GM23338 (cell line): ENCODE measurements around the gene MMP25. TPM values are rescaled to one million over a fixed set of nuclear protein-coding genes. Genes with fewer than 3 reads are reported as not detected.

ENCODE experiments used
- ATAC-seq: fragments of 200-7000 bp; cut with Tn5 transposase; 3 replicates; pipeline ENCODE4 v1.9.1; 2020
- DNase-seq: peaks from one replicate; pipeline ENCODE4 v3.0.0-alpha.2; 2015; ENCODE audit warnings: low spot score
- H2AFZ ChIP-seq: fragments of 200-600 bp; sonication (generic); 2 replicates; pipeline ENCODE4 v1.8.0; 2016; ENCODE audit warnings: antibody characterized with exemption, mild to moderate bottlenecking, moderate library complexity
- H3F3A ChIP-seq: fragments of 200-600 bp; sonication (generic); replicated peaks from 2 replicates; pipeline ENCODE4 v1.8.0; 2017; ENCODE audit warnings: antibody characterized with exemption, mixed run types, low read depth
- H3K27ac ChIP-seq: fragments of 200-600 bp; sonication (generic); 2 replicates; pipeline ENCODE4 v1.6.1; 2016; ENCODE audit warnings: low read depth
- H3K27me3 ChIP-seq: fragments of 200-600 bp; sonication (generic); 2 replicates; pipeline ENCODE4 v1.8.0; 2016; ENCODE audit warnings: mild to moderate bottlenecking, mixed run types, moderate library complexity; ENCODE audit not compliant: insufficient read depth
- H3K36me3 ChIP-seq: fragments of 200-600 bp; sonication (generic); 2 replicates; pipeline ENCODE4 v1.8.0; 2016; ENCODE audit warnings: mild to moderate bottlenecking; ENCODE audit not compliant: insufficient read depth
- H3K4me1 ChIP-seq: fragments of 200-600 bp; sonication (generic); 2 replicates; pipeline ENCODE4 v1.8.0; 2016; ENCODE audit warnings: mild to moderate bottlenecking, moderate library complexity; ENCODE audit not compliant: insufficient read depth
- H3K4me2 ChIP-seq: fragments of 200-600 bp; sonication (generic); 2 replicates; pipeline ENCODE4 v1.7.1; 2017; ENCODE audit warnings: mixed run types
- H3K4me3 ChIP-seq: fragments of 200-600 bp; sonication (generic); 2 replicates; pipeline ENCODE4 v1.6.1; 2016; ENCODE audit warnings: mixed run types
- H3K79me2 ChIP-seq: fragments of 200-600 bp; sonication (generic); replicated peaks from 2 replicates; pipeline ENCODE4 v1.8.0; 2017; ENCODE audit warnings: mild to moderate bottlenecking; ENCODE audit not compliant: insufficient read depth
- H3K9me2 ChIP-seq: fragments of 200-600 bp; sonication (generic); 2 replicates; pipeline ENCODE4 v1.8.0; 2017; ENCODE audit not compliant: insufficient read depth
- H4K20me1 ChIP-seq: fragments of 200-600 bp; sonication (generic); replicated peaks from 2 replicates; pipeline ENCODE4 v1.8.0; 2017; ENCODE audit warnings: mild to moderate bottlenecking; ENCODE audit not compliant: insufficient read depth
- H3K27ac Mint-ChIP-seq: 2 replicates; pipeline ENCODE4 v1.8.0; 2020; ENCODE audit warnings: inconsistent platforms, mild to moderate bottlenecking, moderate library complexity, mixed read lengths
- H3K27me3 Mint-ChIP-seq: 3 replicates; pipeline ENCODE4 v1.8.0; 2022; ENCODE audit warnings: low read depth, mild to moderate bottlenecking, moderate library complexity, mixed read lengths, inconsistent platforms; ENCODE audit not compliant: insufficient read depth, poor library complexity
- H3K36me3 Mint-ChIP-seq: 3 replicates; pipeline ENCODE4 v1.8.0; 2021; ENCODE audit warnings: low read depth, mild to moderate bottlenecking, inconsistent platforms, moderate library complexity, mixed read lengths
- H3K4me1 Mint-ChIP-seq: 3 replicates; pipeline ENCODE4 v1.8.0; 2020; ENCODE audit warnings: mild to moderate bottlenecking, inconsistent platforms, mixed read lengths
- H3K4me3 Mint-ChIP-seq: 3 replicates; pipeline ENCODE4 v1.8.0; 2021; ENCODE audit warnings: moderate library complexity, mild to moderate bottlenecking, inconsistent platforms, mixed read lengths
- H3K9me3 Mint-ChIP-seq: 3 replicates; pipeline ENCODE4 v1.8.0; 2020; ENCODE audit warnings: moderate library complexity, mild to moderate bottlenecking, inconsistent platforms, mixed read lengths
- CREB1 ChIP-seq: fragments of 250-450 bp; sonication (Bioruptor Pico); IDR thresholded peaks from 2 replicates; pipeline ENCODE4 v1.5.0; 2020; ENCODE audit warnings: low read depth, mild to moderate bottlenecking, moderate library complexity
- EZH2 ChIP-seq: fragments of 200-600 bp; sonication (generic); IDR thresholded peaks from one replicate; pipeline ENCODE4 v1.8.0; 2017; ENCODE audit warnings: antibody characterized with exemption, mild to moderate bottlenecking, low read depth; ENCODE audit not compliant: unreplicated experiment
- EZH2phosphoT487 ChIP-seq: fragments of 200-600 bp; sonication (generic); IDR thresholded peaks from one replicate; pipeline ENCODE4 v1.8.1; 2018; ENCODE audit warnings: antibody characterized with exemption; ENCODE audit not compliant: unreplicated experiment
- JUNB ChIP-seq: IDR thresholded peaks from one replicate; pipeline ENCODE4 v1.6.1; 2016; ENCODE audit warnings: antibody characterized with exemption; ENCODE audit not compliant: unreplicated experiment
- NANOG ChIP-seq: IDR thresholded peaks from 2 replicates; pipeline ENCODE4 v1.6.1; 2016; ENCODE audit warnings: antibody characterized with exemption, borderline replicate concordance
- POLR2AphosphoS5 ChIP-seq: IDR thresholded peaks from 2 replicates; pipeline ENCODE4 v1.6.1; 2016; ENCODE audit warnings: antibody characterized with exemption, low read depth
- ZNF114 ChIP-seq: fragments of 250-450 bp; sonication (Bioruptor Pico); IDR thresholded peaks from 2 replicates; pipeline ENCODE4 v1.5.0; 2020; ENCODE audit warnings: mild to moderate bottlenecking, moderate library complexity
- ZNF331 ChIP-seq: fragments of 250-450 bp; sonication (Bioruptor Pico); IDR thresholded peaks from 2 replicates; pipeline ENCODE4 v1.5.0; 2020; ENCODE audit warnings: low read depth, mild to moderate bottlenecking, moderate library complexity
- polyA plus RNA-seq: library from polyadenylated mRNA; unstranded; fragments of >200 nt; fragmentation: Nextera tagmentation; extraction: Ambion mirVana; gene quantifications from 2 replicates; pipeline ENCODE4 v1.2.1, GENCODE V29; 2016
- total RNA-seq: library from RNA; depleted of rRNA; stranded (reverse); fragments of >200 nt; shearing (Covaris generic); gene quantifications from 2 replicates; pipeline ENCODE4 v1.2.3, GENCODE V29; 2014
- TF ChIP-seq, protein P1 (sequence below), 2 experiments: fragments of 200-600 bp in 1 of 2; sonication (generic) in 1 of 2; conservative IDR thresholded peaks; 2 replicates each; pipeline versions ENCODE4 v1.5.1 to v1.6.1; 2016 to 2017; ENCODE audit warnings: antibody characterized with exemption in 2 of 2, low read depth in 2 of 2, mild to moderate bottlenecking in 2 of 2, moderate library complexity in 1 of 2
- TF ChIP-seq, protein P2 (sequence below): IDR thresholded peaks from 2 replicates; pipeline ENCODE4 v1.6.1; 2016; ENCODE audit warnings: antibody characterized with exemption
- TF ChIP-seq, protein P3 (sequence below): IDR thresholded peaks from one replicate; pipeline ENCODE4 v1.6.1; 2018; ENCODE audit warnings: antibody characterized with exemption; ENCODE audit not compliant: unreplicated experiment
- TF ChIP-seq, protein P4 (sequence below): fragments of 250-450 bp; sonication (Bioruptor Pico); IDR thresholded peaks from 2 replicates; pipeline ENCODE4 v1.5.0; 2020; ENCODE audit warnings: mild to moderate bottlenecking, moderate library complexity

Gene MMP25
- total and polyA plus RNA-seq, 2 experiments from 2014 or later: 7.7 to 15.9 TPM

DNA sequence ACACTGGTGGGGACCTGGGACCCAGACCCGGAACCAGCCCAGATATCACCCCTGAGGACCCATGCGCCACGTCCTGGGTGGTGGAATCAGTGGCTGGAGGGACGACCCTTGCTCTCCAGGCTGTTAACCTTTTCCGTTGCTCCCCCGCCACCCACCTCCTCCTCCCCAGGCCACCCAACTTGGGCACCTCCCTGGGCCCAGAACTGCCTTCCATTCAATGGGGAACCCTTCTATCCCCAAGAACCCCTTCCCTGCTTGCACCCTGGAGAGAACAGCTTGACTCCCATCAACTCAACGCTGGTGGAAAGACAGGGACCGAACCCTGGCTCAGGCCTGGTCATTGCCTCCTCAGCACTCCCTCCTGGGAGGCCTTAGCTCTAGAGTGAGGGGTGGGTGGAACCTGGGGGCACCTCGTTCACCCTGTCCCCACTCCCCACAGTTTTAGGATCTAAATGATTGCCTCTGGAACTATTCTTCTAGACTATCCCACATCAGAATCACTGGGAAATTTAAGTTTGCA is 13.4 kb downstream of the MMP25 start:
- Histone ChIP-seq H3K27me3 (peaks cover 4% of the 10 kb centered on the region; the same call in 1 of the 2 replicates), H3K36me3 (no peaks in the 10 kb centered on the region), H3F3A (peaks cover 15% of the 10 kb centered on the region), H3K4me3 (peak overlapping the region; percentile 84), H3K9me2 (no peaks in the 10 kb centered on the region), H3K4me1 (peaks cover 14% of the 10 kb centered on the region), H4K20me1 (no peaks in the 10 kb centered on the region; the same call in 1 of the 2 replicates), H3K79me2 (no peaks in the 10 kb centered on the region; the same call in 1 of the 2 replicates), H3K27ac (0 out of 2 replicates have a peak overlapping the region, but pooled peaks have one; percentile 55), H2AFZ (peak overlapping the region; percentile 90; the same call in 1 of the 2 replicates), H3K4me2 (peak overlapping the region; percentile 82)
- H3K4me1 Mint-ChIP-seq: peaks cover 27% of the 10 kb centered on the region
- peaks cover 17% of the 10 kb centered on the region for H3K27me3 Mint-ChIP-seq
- peak overlapping the region; percentile 73 for H3K4me3 Mint-ChIP-seq
- H3K9me3 Mint-ChIP-seq: no peaks in the 10 kb centered on the region
- H3K27ac Mint-ChIP-seq: no peak overlapping the region; the same call in 1 of the 2 replicates
- TF ChIP-seq JUNB (no peak), POLR2AphosphoS5 (no peak), CREB1 (CRISPR knock-in tag) (no peak), ZNF114 (CRISPR knock-in tag) (no peak), EZH2phosphoT487 (no peak), ZNF331 (CRISPR knock-in tag) (no peak), NANOG (no peak), EZH2 (no peak)
- TF ChIP-seq, protein P1, sequence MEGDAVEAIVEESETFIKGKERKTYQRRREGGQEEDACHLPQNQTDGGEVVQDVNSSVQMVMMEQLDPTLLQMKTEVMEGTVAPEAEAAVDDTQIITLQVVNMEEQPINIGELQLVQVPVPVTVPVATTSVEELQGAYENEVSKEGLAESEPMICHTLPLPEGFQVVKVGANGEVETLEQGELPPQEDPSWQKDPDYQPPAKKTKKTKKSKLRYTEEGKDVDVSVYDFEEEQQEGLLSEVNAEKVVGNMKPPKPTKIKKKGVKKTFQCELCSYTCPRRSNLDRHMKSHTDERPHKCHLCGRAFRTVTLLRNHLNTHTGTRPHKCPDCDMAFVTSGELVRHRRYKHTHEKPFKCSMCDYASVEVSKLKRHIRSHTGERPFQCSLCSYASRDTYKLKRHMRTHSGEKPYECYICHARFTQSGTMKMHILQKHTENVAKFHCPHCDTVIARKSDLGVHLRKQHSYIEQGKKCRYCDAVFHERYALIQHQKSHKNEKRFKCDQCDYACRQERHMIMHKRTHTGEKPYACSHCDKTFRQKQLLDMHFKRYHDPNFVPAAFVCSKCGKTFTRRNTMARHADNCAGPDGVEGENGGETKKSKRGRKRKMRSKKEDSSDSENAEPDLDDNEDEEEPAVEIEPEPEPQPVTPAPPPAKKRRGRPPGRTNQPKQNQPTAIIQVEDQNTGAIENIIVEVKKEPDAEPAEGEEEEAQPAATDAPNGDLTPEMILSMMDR (conservative IDR thresholded peaks at IDR 0.05; ENCODE audit: low read depth in 2 of 2): no peak
- TF ChIP-seq, protein P2, sequence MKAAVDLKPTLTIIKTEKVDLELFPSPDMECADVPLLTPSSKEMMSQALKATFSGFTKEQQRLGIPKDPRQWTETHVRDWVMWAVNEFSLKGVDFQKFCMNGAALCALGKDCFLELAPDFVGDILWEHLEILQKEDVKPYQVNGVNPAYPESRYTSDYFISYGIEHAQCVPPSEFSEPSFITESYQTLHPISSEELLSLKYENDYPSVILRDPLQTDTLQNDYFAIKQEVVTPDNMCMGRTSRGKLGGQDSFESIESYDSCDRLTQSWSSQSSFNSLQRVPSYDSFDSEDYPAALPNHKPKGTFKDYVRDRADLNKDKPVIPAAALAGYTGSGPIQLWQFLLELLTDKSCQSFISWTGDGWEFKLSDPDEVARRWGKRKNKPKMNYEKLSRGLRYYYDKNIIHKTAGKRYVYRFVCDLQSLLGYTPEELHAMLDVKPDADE: no peak
- TF ChIP-seq, protein P3, sequence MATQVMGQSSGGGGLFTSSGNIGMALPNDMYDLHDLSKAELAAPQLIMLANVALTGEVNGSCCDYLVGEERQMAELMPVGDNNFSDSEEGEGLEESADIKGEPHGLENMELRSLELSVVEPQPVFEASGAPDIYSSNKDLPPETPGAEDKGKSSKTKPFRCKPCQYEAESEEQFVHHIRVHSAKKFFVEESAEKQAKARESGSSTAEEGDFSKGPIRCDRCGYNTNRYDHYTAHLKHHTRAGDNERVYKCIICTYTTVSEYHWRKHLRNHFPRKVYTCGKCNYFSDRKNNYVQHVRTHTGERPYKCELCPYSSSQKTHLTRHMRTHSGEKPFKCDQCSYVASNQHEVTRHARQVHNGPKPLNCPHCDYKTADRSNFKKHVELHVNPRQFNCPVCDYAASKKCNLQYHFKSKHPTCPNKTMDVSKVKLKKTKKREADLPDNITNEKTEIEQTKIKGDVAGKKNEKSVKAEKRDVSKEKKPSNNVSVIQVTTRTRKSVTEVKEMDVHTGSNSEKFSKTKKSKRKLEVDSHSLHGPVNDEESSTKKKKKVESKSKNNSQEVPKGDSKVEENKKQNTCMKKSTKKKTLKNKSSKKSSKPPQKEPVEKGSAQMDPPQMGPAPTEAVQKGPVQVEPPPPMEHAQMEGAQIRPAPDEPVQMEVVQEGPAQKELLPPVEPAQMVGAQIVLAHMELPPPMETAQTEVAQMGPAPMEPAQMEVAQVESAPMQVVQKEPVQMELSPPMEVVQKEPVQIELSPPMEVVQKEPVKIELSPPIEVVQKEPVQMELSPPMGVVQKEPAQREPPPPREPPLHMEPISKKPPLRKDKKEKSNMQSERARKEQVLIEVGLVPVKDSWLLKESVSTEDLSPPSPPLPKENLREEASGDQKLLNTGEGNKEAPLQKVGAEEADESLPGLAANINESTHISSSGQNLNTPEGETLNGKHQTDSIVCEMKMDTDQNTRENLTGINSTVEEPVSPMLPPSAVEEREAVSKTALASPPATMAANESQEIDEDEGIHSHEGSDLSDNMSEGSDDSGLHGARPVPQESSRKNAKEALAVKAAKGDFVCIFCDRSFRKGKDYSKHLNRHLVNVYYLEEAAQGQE: no peak
- TF ChIP-seq, protein P4, sequence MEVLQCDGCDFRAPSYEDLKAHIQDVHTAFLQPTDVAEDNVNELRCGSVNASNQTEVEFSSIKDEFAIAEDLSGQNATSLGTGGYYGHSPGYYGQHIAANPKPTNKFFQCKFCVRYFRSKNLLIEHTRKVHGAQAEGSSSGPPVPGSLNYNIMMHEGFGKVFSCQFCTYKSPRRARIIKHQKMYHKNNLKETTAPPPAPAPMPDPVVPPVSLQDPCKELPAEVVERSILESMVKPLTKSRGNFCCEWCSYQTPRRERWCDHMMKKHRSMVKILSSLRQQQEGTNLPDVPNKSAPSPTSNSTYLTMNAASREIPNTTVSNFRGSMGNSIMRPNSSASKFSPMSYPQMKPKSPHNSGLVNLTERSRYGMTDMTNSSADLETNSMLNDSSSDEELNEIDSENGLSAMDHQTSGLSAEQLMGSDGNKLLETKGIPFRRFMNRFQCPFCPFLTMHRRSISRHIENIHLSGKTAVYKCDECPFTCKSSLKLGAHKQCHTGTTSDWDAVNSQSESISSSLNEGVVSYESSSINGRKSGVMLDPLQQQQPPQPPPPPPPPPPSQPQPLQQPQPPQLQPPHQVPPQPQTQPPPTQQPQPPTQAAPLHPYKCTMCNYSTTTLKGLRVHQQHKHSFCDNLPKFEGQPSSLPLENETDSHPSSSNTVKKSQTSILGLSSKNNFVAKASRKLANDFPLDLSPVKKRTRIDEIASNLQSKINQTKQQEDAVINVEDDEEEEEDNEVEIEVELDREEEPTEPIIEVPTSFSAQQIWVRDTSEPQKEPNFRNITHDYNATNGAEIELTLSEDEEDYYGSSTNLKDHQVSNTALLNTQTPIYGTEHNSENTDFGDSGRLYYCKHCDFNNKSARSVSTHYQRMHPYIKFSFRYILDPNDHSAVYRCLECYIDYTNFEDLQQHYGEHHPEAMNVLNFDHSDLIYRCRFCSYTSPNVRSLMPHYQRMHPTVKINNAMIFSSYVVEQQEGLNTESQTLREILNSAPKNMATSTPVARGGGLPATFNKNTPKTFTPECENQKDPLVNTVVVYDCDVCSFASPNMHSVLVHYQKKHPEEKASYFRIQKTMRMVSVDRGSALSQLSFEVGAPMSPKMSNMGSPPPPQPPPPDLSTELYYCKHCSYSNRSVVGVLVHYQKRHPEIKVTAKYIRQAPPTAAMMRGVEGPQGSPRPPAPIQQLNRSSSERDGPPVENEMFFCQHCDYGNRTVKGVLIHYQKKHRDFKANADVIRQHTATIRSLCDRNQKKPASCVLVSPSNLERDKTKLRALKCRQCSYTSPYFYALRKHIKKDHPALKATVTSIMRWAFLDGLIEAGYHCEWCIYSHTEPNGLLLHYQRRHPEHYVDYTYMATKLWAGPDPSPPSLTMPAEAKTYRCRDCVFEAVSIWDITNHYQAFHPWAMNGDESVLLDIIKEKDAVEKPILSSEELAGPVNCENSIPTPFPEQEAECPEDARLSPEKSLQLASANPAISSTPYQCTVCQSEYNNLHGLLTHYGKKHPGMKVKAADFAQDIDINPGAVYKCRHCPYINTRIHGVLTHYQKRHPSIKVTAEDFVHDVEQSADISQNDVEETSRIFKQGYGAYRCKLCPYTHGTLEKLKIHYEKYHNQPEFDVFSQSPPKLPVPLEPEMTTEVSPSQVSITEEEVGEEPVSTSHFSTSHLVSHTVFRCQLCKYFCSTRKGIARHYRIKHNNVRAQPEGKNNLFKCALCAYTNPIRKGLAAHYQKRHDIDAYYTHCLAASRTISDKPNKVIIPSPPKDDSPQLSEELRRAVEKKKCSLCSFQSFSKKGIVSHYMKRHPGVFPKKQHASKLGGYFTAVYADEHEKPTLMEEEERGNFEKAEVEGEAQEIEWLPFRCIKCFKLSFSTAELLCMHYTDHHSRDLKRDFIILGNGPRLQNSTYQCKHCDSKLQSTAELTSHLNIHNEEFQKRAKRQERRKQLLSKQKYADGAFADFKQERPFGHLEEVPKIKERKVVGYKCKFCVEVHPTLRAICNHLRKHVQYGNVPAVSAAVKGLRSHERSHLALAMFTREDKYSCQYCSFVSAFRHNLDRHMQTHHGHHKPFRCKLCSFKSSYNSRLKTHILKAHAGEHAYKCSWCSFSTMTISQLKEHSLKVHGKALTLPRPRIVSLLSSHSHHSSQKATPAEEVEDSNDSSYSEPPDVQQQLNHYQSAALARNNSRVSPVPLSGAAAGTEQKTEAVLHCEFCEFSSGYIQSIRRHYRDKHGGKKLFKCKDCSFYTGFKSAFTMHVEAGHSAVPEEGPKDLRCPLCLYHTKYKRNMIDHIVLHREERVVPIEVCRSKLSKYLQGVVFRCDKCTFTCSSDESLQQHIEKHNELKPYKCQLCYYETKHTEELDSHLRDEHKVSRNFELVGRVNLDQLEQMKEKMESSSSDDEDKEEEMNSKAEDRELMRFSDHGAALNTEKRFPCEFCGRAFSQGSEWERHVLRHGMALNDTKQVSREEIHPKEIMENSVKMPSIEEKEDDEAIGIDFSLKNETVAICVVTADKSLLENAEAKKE (CRISPR knock-in tag): no peak
- ATAC-seq: no peak
- H3K36me3 Mint-ChIP-seq: peaks cover 13% of the 10 kb centered on the region; the same call in 2 of the 3 replicates
- DNase-seq: no peak
